Upper lobe of left lung (tissue), 6 donors: ENCODE measurements around the gene PDCD6IP. TPM values are rescaled to one million over a fixed set of nuclear protein-coding genes. Genes with fewer than 3 reads are reported as not detected.

Source experiments
- ATAC-seq, 2 donors: fragments of 200-7000 bp; cut with Tn5 transposase; one replicate each; pipeline ENCODE4 v1.9.1; 2022; ENCODE audit warnings: mild to moderate bottlenecking in 2 of 2, moderate library complexity in 2 of 2; ENCODE audit not compliant: low FRiP score in 2 of 2
- DNase-seq, 2 donors: peaks; one replicate each; pipeline ENCODE4 v3.0.0-alpha.2; 2019 to 2020
- H3K27ac ChIP-seq, 4 donors: fragments of 200-600 bp; sonication (generic); one replicate each; pipeline ENCODE4 v1.5.1; 2016 to 2019
- H3K27me3 ChIP-seq, 4 donors: fragments of 200-600 bp; sonication (generic); one replicate each; pipeline ENCODE4 v1.5.1; 2017 to 2019
- H3K36me3 ChIP-seq, 4 donors: fragments of 200-600 bp; sonication (generic); one replicate each; pipeline ENCODE4 v1.5.1; 2016 to 2019
- H3K4me1 ChIP-seq, 4 donors: fragments of 200-600 bp; sonication (generic); one replicate each; pipeline ENCODE4 v1.5.1; 2018 to 2019
- H3K4me3 ChIP-seq, 4 donors: fragments of 200-600 bp; sonication (generic); one replicate each; pipeline ENCODE4 v1.5.1; 2017 to 2019; ENCODE audit warnings: mild to moderate bottlenecking in 2 of 4, moderate library complexity in 1 of 4
- H3K9me3 ChIP-seq, 4 donors: fragments of 200-600 bp; sonication (generic); one replicate each; pipeline ENCODE4 v1.5.1; 2018 to 2019
- CTCF ChIP-seq, 6 experiments: fragments of 450-650 bp in 4 of 6; fragments of 200-600 bp in 2 of 6; sonication (generic) in 2 of 6; IDR thresholded peaks; one replicate each; pipeline ENCODE4 v1.5.1; 2016 to 2019; ENCODE audit warnings: antibody characterized with exemption in 6 of 6
- EP300 ChIP-seq, 4 donors: sonication (generic); formaldehyde crosslinking; IDR thresholded peaks; one replicate each; pipeline ENCODE4 v1.5.1; 2017; ENCODE audit warnings: antibody characterized with exemption in 4 of 4, control low read depth in 2 of 4
- POLR2A ChIP-seq, 4 donors: fragments of 450-650 bp; IDR thresholded peaks; one replicate each; pipeline ENCODE4 v1.5.1; 2016 to 2017; ENCODE audit warnings: antibody characterized with exemption in 4 of 4, mild to moderate bottlenecking in 2 of 4
- POLR2AphosphoS5 ChIP-seq, 2 donors: sonication (generic); formaldehyde crosslinking; IDR thresholded peaks; one replicate each; pipeline ENCODE4 v1.5.1; 2017; ENCODE audit warnings: antibody characterized with exemption in 2 of 2
- WGBS, 2 donors: methylation state at CpG; one replicate each; pipeline ENCODE4 v1.1.5; 2017 to 2018; 5-methylcytosine and 5-hydroxymethylcytosine counted together
- total RNA-seq, 6 donors: library from RNA; depleted of rRNA in 4 of 6; stranded (reverse); fragments of >200 nt in 4 of 6; gene quantifications; one replicate each; pipeline versions ENCODE4 v1.1.0 to v1.2.1, GENCODE V29; 2016 to 2021
- donor health status: DM: no; HTN: no; CAD: no; lungs with moderate emphysema.
- donor health status: DM: no; HTN: yes; CAD: no; lungs with severe emphysema.

The PDCD6IP gene
- total RNA-seq, 6 donors from 2014 or later: 120 to 289 (median 259) TPM

- Histone ChIP-seq H3K4me3 (no peak overlapping the region), H3K27ac (no peak overlapping the region), H3K36me3 (no peaks in the 10 kb centered on the region), H3K27me3 (no peaks in the 10 kb centered on the region), H3K9me3 (no peaks in the 10 kb centered on the region), H3K4me1 (peaks cover 0 to 10% (median 5%) of the 10 kb centered on the region in 4 donors)
- DNase-seq (peak in 1 of 2 donors; percentile 37), ATAC-seq (peak; percentile 25 to 31)
- TF ChIP-seq POLR2A (IDR thresholded peaks at IDR 0.05) (no peak), POLR2AphosphoS5 (IDR thresholded peaks at IDR 0.05) (no peak)
- 94 to 95% methylated on average over 8 to 14 of the region's 14 CpGs for WGBS, 2 donors
These were observed 83.0 kb downstream of the PDCD6IP start for GRCh38 chr3:33881156-33882064.

- Histone ChIP-seq H3K27me3 (no peaks in the 10 kb centered on the region), H3K4me3 (no peak overlapping the region), H3K9me3 (no peaks in the 10 kb centered on the region), H3K4me1 (peaks cover 0 to 10% (median 5%) of the 10 kb centered on the region in 4 donors), H3K36me3 (no peaks in the 10 kb centered on the region), H3K27ac (no peak overlapping the region)
- 82 to 89% methylated on average over 2 to 6 of the region's 6 CpGs for WGBS, 2 donors
- no peak for DNase-seq
- no peak for ATAC-seq
- TF ChIP-seq EP300 (IDR thresholded peaks at IDR 0.05) (no peak), POLR2A (IDR thresholded peaks at IDR 0.05) (no peak), CTCF (IDR thresholded peaks at IDR 0.05) (no peak), POLR2AphosphoS5 (IDR thresholded peaks at IDR 0.05) (no peak)
These were observed 83.9 kb downstream of the PDCD6IP start for GRCh38 chr3:33882296-33882695.

DNA sequence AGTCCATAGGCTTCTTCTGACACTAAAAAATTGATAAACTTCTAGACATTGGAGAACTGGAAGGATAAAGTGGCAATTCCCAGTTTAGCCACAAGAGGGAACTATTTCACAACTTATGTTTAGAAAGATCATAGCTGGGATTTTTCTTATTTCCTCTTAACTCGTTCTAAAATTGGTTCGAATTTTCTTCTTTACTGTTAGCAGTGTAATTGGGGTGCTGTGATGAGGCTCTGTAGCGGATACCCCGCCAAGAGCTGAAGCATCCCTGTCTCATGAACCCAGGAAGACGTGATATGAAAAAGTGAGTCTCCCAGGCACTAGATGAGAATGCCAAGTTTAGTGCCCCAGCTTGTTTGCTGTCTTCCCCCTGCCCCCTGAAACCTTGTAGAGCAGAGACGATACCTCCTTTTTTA is 85.1 kb downstream of the PDCD6IP start:
- Histone ChIP-seq H3K36me3 (no peaks in the 10 kb centered on the region), H3K27me3 (no peaks in the 10 kb centered on the region), H3K27ac (no peak overlapping the region), H3K9me3 (no peaks in the 10 kb centered on the region), H3K4me3 (peak overlapping the region in 1 of 4 donors; percentile 7), H3K4me1 (peaks cover 0 to 10% (median 5%) of the 10 kb centered on the region in 4 donors)
- WGBS, 2 donors: 7 to 14% methylated on average over 6 of the region's 6 CpGs
- TF ChIP-seq CTCF (IDR thresholded peaks at IDR 0.05) (peak; percentile 68 to 83 (median 74)), EP300 (IDR thresholded peaks at IDR 0.05) (no peak), POLR2A (IDR thresholded peaks at IDR 0.05) (no peak)
- DNase-seq (no peak), ATAC-seq (peak in 1 of 2 donors; percentile 46)

GRCh38 chr3:33883951-33884561 is 85.6 kb downstream of the PDCD6IP start:
- H3K27ac ChIP-seq: no peak overlapping the region
- peak in 1 of 2 donors; percentile 55 for ATAC-seq

More at GRCh38 chr3:33883951-33884561, 85.6 kb downstream of the PDCD6IP start:
- Histone ChIP-seq H3K36me3 (no peaks in the 10 kb centered on the region), H3K4me1 (peaks cover 0 to 10% (median 5%) of the 10 kb centered on the region in 4 donors), H3K27me3 (no peaks in the 10 kb centered on the region), H3K9me3 (no peaks in the 10 kb centered on the region), H3K4me3 (peak overlapping the region in 1 of 4 donors; percentile 7)
- DNase-seq: peak in 1 of 2 donors; percentile 14
- 24 to 54% methylated on average over 5 to 12 of the region's 12 CpGs for WGBS, 2 donors
- no peak for TF ChIP-seq EP300 (IDR thresholded peaks at IDR 0.05)
- peak in 1 of 6 experiments; percentile 21 for TF ChIP-seq CTCF (IDR thresholded peaks at IDR 0.05)
